ENCODE measurements around the gene CCDC201. TPM values are rescaled to one million over a fixed set of nuclear protein-coding genes. Genes with fewer than 3 reads are reported as not detected.
A peak's percentile ranks its signal among the peaks of the same experiment; 100 is the strongest.

CCDC201 gene
- total and polyA plus RNA-seq, 2 of the 4 experiments (the other 2 are of a cell fraction) = not detected

DNA sequence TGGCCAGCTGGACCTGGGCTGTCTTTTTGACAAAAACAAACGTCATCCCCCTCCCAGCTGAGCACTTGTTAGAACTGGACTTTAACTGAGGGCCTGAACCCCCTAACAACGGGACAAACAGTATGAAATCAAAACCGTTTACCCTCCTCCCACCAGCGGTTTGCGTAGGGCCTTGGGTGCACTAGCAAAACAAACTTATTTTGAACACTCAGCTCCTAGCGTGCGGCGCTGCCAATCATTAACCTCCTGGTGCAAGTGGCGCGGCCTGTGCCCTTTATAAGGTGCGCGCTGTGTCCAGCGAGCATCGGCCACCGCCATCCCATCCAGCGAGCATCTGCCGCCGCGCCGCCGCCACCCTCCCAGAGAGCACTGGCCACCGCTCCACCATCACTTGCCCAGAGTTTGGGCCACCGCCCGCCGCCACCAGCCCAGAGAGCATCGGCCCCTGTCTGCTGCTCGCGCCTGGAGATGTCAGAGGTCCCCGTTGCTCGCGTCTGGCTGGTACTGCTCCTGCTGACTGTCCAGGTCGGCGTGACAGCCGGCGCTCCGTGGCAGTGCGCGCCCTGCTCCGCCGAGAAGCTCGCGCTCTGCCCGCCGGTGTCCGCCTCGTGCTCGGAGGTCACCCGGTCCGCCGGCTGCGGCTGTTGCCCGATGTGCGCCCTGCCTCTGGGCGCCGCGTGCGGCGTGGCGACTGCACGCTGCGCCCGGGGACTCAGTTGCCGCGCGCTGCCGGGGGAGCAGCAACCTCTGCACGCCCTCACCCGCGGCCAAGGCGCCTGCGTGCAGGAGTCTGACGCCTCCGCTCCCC is 15.5 kb upstream of the CCDC201 start, which contains the start of gene IGFBP1:
Gene IGFBP1 (plus strand): TSS at position 304 of the 808 bp plus-strand sequence. CDS start 165 bp downstream, at position 469.
- H2BK15ac ChIP-seq (ENCODE audit: low read depth, low read length) = no peak within 1 kb of the TSS
- no peak within 1 kb of the TSS for H3K56ac ChIP-seq (ENCODE audit: extremely low read depth, insufficient read depth, low read length)
- intact Hi-C loops (cut with micrococcal nuclease) = no loop called here
- H2BK120ac ChIP-seq (ENCODE audit: low read depth, low read length) = no peak within 1 kb of the TSS
- H4K5ac ChIP-seq (ENCODE audit: low read depth, low read length) = no peak within 1 kb of the TSS
- H4K20me1 ChIP-seq (ENCODE audit: insufficient read depth, low read length) = no peaks in the 10 kb centered on the region
- H3K18ac ChIP-seq (ENCODE audit: low read depth, low read length) = no peak within 1 kb of the TSS
- H3K79me1 ChIP-seq (ENCODE audit: low read depth in 1 of 2, low read length in 2 of 2) = no peaks in the 10 kb centered on the region
- dilution Hi-C loops (cut with HindIII; ENCODE audit: low sequenced_read_pairs, unreplicated experiment) = no loop called here
- H3K9me3 ChIP-seq (ENCODE audit: control insufficient read depth, insufficient read depth, low read length) = no peaks in the 10 kb centered on the region
- DNase-seq (peak; percentile 25), ATAC-seq (ENCODE audit: low read depth) (peak; percentile 77)
- ChIA-PET CTCF (no interaction called here), POLR2A (ENCODE audit: unreplicated experiment) (no interaction called here)
- H4K8ac ChIP-seq (ENCODE audit: low read depth in 2 of 2, low read length in 2 of 2) = no peak within 1 kb of the TSS
- H3K4me1 ChIP-seq (ENCODE audit: control insufficient read depth, insufficient read depth, low read length) = no peaks in the 10 kb centered on the region
- H3K9ac ChIP-seq (ENCODE audit: low read depth, low read length) = no peak within 1 kb of the TSS; the same call in 1 of the 2 replicates
- H3K27me3 ChIP-seq (ENCODE audit: control insufficient read depth, insufficient read depth, low read length) = peaks cover 26% of the 10 kb centered on the region
- H2BK5ac ChIP-seq (ENCODE audit: low read depth, low read length, poor library complexity, severe bottlenecking) = no peak within 1 kb of the TSS
- H2BK20ac ChIP-seq (ENCODE audit: low read depth, low read length) = no peak within 1 kb of the TSS
- H3K23ac ChIP-seq (ENCODE audit: low read depth, low read length) = peak within 1 kb of the TSS; percentile 45; the same call in 1 of the 2 replicates
- H3K4me3 ChIP-seq (ENCODE audit: insufficient read depth, low read depth, low read length) = peak within 1 kb of the TSS; percentile 25
- 0 out of 2 replicates have a peak, but pooled peaks cover 3% of the 10 kb centered on the region for H3K9me1 ChIP-seq (ENCODE audit: insufficient read depth, low read length)
- no TSS peak for BruUV-seq (replicated peaks)
- no peak within 1 kb of the TSS for H4K91ac ChIP-seq (ENCODE audit: insufficient read depth, low read depth, low read length)
- in situ Hi-C loops (cut with MboI; ENCODE audit: low sequenced_read_pairs) = no loop called here
- H3K27ac ChIP-seq (ENCODE audit: insufficient read depth, low read length) = no peak within 1 kb of the TSS; the same call in 1 of the 2 replicates
- H3K4ac ChIP-seq (ENCODE audit: low read depth, low read length) = no peak within 1 kb of the TSS
- H2AK9ac ChIP-seq (replicated peaks; ENCODE audit: low read depth, low read length, poor library complexity) = peak within 1 kb of the TSS; percentile 66
- no peak within 1 kb of the TSS for H3K14ac ChIP-seq (replicated peaks; ENCODE audit: low read depth, low read length)
- H3K36me3 ChIP-seq (ENCODE audit: control insufficient read depth, insufficient read depth, low read length) = no peaks in the 10 kb centered on the region
- H3K4me2 ChIP-seq (ENCODE audit: low read depth, low read length) = peak within 1 kb of the TSS; percentile 90
- H2AFZ ChIP-seq (replicated peaks; ENCODE audit: low read length, poor library complexity) = peak within 1 kb of the TSS; percentile 90
- TF ChIP-seq, protein P1, sequence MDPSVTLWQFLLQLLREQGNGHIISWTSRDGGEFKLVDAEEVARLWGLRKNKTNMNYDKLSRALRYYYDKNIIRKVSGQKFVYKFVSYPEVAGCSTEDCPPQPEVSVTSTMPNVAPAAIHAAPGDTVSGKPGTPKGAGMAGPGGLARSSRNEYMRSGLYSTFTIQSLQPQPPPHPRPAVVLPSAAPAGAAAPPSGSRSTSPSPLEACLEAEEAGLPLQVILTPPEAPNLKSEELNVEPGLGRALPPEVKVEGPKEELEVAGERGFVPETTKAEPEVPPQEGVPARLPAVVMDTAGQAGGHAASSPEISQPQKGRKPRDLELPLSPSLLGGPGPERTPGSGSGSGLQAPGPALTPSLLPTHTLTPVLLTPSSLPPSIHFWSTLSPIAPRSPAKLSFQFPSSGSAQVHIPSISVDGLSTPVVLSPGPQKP (IDR thresholded peaks at IDR 0.05; ENCODE audit: borderline replicate concordance, low read depth, low read length) = no peak
- peak; percentile 50; the same call in 1 of the 2 replicates for TF ChIP-seq MXI1 (IDR thresholded peaks at IDR 0.05; ENCODE audit: borderline replicate concordance, low read depth, low read length)
- WGBS, 2 experiments (ENCODE audit: extremely low coverage in 2 of 2, insufficient read length in 1 of 2) = 8% methylated on average over 28 of the region's 73 CpGs; no CpG with 5 or more reads in 1 of the 2 experiments
- peak within 1 kb of the TSS; percentile 18; the same call in 1 of the 2 replicates for H2AK5ac ChIP-seq (ENCODE audit: low read depth, low read length)

All from IMR-90 (cell line).